BJ (cell line): ENCODE measurements around the gene STARD10. TPM values are rescaled to one million over a fixed set of nuclear protein-coding genes. Genes with fewer than 3 reads are reported as not detected.
A peak's percentile ranks its signal among the peaks of the same experiment; 100 is the strongest.

ENCODE experiments used
- CTCF ChIA-PET: fragments of 350-600 bp; formaldehyde crosslinking; extraction: SDS; loops from one replicate; lab custom pipeline; 2021; ENCODE audit warnings: antibody characterized with exemption, inconsistent platforms; lab: Yijun Ruan, JAX
- POLR2A ChIA-PET: fragments of 300-600 bp; sonication (Branson Sonifier 250); formaldehyde crosslinking; extraction: SDS; loops from one replicate; lab custom pipeline; 2021; ENCODE audit warnings: antibody characterized with exemption; lab: Charles Lee
- DNase-seq: peaks from one replicate; pipeline ENCODE4 v3.0.0-alpha.2; 2011; ENCODE audit warnings: low read depth
- H3K27me3 ChIP-seq: 2 replicates; pipeline ENCODE4 v1.6.0; 2011; ENCODE audit warnings: low read length; ENCODE audit not compliant: control insufficient read depth, insufficient read depth
- H3K36me3 ChIP-seq: 2 replicates; pipeline ENCODE4 v1.5.1; 2011; ENCODE audit warnings: low read length; ENCODE audit not compliant: control insufficient read depth, insufficient read depth
- H3K4me3 ChIP-seq: 2 replicates; pipeline ENCODE4 v1.5.1; 2011; ENCODE audit warnings: low read depth, mild to moderate bottlenecking, control low read depth, low read length
- polyA plus RNA-seq: library from polyadenylated mRNA; depleted of rRNA; stranded (reverse); fragments of >200 nt; gene quantifications from 2 replicates; pipeline ENCODE4 v1.2.3, GENCODE V29; 2011
- TF ChIP-seq, protein P1 (sequence below): IDR thresholded peaks from 2 replicates; pipeline ENCODE4 v1.5.1; 2011; ENCODE audit warnings: low read depth, mild to moderate bottlenecking, control low read depth, inconsistent platforms, low read length, moderate library complexity; ENCODE audit not compliant: insufficient read depth

STARD10 gene
- polyA plus RNA-seq, 1 experiment = 37.1 TPM

DNA sequence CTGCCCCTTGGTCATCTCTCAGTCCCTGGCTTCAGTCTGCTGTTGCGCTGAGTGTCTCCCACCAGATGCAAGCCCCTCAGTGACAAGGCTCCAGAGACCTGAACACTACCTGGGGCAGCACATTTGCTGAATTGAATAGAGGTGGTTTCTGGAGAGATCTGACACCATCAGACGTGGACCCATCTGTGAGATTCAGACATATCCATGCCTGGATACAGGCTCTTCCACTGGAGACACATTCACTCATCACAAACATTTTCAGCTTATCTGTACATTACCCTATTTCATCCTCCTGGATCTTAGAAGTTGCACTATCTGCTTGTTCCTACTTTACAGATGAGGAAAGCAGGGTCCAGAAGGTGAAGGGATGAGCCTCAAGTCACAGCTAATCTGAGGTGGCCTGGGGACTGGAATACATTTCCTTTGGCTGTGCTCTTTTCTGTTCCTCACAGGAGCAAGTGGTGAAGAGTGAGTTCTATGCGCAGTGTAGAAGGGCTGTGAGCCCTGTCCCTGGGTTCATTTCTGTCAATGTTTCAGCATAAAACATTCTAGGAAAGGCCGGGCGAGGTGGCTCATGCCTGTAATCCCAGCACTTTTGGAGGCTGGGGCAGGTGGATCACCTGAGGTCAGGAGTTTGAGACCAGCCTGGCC, 39.4 kb upstream of the STARD10 start:
- DNase-seq = no peak
- TF ChIP-seq, protein P1, sequence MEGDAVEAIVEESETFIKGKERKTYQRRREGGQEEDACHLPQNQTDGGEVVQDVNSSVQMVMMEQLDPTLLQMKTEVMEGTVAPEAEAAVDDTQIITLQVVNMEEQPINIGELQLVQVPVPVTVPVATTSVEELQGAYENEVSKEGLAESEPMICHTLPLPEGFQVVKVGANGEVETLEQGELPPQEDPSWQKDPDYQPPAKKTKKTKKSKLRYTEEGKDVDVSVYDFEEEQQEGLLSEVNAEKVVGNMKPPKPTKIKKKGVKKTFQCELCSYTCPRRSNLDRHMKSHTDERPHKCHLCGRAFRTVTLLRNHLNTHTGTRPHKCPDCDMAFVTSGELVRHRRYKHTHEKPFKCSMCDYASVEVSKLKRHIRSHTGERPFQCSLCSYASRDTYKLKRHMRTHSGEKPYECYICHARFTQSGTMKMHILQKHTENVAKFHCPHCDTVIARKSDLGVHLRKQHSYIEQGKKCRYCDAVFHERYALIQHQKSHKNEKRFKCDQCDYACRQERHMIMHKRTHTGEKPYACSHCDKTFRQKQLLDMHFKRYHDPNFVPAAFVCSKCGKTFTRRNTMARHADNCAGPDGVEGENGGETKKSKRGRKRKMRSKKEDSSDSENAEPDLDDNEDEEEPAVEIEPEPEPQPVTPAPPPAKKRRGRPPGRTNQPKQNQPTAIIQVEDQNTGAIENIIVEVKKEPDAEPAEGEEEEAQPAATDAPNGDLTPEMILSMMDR = no peak
- ChIA-PET CTCF (interaction anchor here (2.1 to 13.3 kb wide), 5 partner anchors 20 to 351 kb away, joined by 10 to 183 read pairs (median 19); partner anchors contain the start of gene FCHSD2), POLR2A (no interaction called here)
- Histone ChIP-seq H3K36me3 (peaks cover 6% of the 10 kb centered on the region), H3K4me3 (no peak overlapping the region), H3K27me3 (no peaks in the 10 kb centered on the region)

DNA sequence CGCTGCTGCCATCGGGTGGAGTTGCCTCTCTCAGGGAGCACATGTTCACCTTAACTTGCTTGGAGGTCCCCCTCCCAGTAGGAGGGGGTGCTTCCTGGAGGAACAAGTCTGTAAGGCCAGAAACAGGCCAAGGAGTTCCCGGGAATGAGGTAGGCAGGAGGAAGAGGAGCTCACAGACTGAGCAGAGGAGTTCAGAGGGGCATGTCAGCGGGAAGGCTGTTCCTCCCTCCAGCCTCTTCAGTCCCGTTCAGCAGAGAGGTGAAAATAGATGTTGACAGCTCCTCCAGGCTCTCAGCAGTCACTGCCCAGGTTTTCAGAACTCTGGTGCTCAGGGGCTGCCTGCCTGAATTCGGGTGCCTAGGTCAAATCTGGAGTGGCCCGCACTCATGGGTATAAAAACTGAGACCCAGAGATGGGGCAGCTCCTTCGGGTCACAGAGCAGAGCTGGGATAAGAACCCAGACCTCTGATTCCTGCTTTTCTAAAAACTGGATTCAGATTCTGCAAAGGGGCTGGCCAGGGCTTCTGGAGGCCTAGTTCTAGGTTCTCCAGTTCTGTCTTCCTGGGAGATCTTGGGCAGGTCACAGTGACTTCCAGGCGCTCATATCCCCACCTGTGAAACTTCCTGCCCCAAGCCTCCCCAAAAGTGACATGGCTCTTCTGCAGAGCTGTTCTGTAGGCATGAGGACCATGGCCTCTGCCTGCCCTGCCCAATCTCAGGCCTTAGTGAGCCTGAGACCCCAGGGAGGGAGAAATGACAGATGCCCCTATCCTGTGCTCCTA, 38.6 kb upstream of the STARD10 start:
- no peak for DNase-seq
- H3K4me3 ChIP-seq = no peak overlapping the region
- H3K36me3 ChIP-seq = peaks cover 4% of the 10 kb centered on the region
- TF ChIP-seq, protein P1 = no peak
- POLR2A ChIA-PET = interaction anchor here (0.6 kb wide), 1 partner anchor 431 kb away, joined by 3 read pairs; no protein-coding TSS in a partner anchor
- no peaks in the 10 kb centered on the region for H3K27me3 ChIP-seq
- CTCF ChIA-PET = interaction anchor here (0.7 to 13.3 kb wide), 23 partner anchors 8 to 460 kb away, joined by 3 to 183 read pairs (median 9); partner anchors contain the start of gene FCHSD2

DNA sequence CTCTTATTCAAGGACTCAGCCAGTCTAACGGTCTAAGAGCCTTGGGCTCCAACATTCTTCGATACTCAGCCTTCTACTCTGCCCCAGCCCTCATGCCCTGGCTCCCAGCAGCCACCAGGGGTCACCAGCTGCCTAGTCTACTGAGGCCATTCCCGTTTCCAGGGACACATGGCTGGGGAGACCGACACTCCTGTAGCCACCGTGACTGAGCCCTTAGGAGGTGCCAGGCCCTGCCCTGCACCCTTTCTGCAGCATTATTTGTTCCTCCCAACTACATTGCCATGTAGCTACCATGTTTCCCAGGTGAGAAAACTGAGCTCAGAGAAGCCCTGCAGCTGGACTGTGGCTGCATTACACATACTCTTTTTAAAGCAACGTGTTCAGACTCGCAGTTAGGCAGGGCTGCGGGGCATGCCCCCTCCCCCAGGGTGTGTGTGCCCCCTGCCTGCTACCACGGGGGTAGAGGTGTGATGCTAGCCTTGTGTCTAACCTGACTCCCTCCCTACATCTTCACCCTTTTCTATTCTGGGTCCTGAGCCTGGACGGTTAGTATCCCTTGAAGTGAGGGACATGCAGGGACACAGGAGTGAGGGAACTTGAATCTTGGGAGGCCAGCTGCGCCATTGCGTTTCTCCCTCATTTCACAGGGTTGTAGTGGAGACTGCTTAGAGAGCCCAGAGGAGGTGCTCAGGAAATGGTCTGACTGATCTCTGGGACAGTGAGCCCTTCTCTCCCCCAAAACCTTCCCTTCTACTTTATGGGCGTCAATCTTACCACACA, 37.9 kb upstream of the STARD10 start:
- ChIA-PET POLR2A (interaction anchor here (0.6 kb wide), 1 partner anchor 431 kb away, joined by 3 read pairs; no protein-coding TSS in a partner anchor), CTCF (interaction anchor here (0.7 to 13.3 kb wide), 32 partner anchors 9 to 506 kb away, joined by 3 to 183 read pairs (median 7); partner anchors contain the start of gene FCHSD2)
- Histone ChIP-seq H3K36me3 (peaks cover 3% of the 10 kb centered on the region), H3K4me3 (no peak overlapping the region), H3K27me3 (no peaks in the 10 kb centered on the region)
- TF ChIP-seq, protein P1 = peak; percentile 97
- DNase-seq = no peak

DNA sequence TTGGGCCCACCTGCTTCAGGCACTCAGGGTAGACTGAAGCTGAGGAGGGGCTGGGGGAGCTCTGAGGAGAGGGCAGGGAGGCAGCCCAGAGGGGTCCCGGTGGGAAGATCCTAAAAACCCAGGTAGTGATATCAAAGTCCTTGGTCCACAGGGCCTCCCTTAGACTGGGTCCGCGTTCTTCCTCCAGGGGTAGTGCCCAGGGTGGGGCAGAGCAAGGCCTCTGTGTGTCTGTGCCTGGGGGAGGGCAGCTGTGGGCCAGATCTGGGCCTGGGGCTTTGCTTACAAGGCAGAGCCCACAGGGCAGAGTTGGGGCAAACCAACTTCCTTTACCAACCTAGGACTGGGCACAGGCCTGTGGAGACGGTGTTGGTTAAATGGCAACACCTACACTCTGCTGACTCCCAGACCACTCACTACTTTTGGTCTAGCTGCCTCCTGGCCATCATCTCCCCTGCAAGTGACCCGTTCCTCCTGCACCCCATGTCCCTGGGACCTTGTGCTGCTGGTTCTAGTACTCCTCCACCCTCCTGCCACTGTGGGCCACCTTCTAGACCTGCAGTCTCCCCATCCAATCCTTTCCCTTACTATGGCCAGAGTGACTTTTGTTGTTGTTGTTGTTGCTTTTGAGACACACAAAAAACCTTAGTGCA, 36.2 kb upstream of the STARD10 start:
- Histone ChIP-seq H3K27me3 (no peaks in the 10 kb centered on the region), H3K36me3 (peaks cover 1% of the 10 kb centered on the region), H3K4me3 (no peak overlapping the region)
- TF ChIP-seq, protein P1 = no peak
- POLR2A ChIA-PET = interaction anchor here (0.6 kb wide), 1 partner anchor 127 kb away, joined by 3 read pairs; no protein-coding TSS in a partner anchor
- CTCF ChIA-PET = interaction anchor here (0.7 to 13.3 kb wide), 12 partner anchors 7 to 459 kb away, joined by 3 to 183 read pairs (median 7); no protein-coding TSS in a partner anchor
- no peak for DNase-seq
